Motor neuron (in vitro differentiated cells): Measurements from ENCODE around the gene CD34. TPM values are rescaled to one million over a fixed set of nuclear protein-coding genes. Genes with fewer than 3 reads are reported as not detected.

ENCODE experiments used
- ATAC-seq, 8 experiments: fragments of 200-7000 bp; cut with Tn5 transposase; replicated peaks in 6 of 8; 2 replicates each; pipeline ENCODE4 v1.8.0; 2021; ENCODE audit warnings: mild to moderate bottlenecking in 8 of 8, moderate library complexity in 8 of 8
- H3K27ac ChIP-seq, 2 donors: fragments of 250-450 bp; sonication (Bioruptor Pico); 2 replicates each; pipeline ENCODE4 v1.9.0; 2021; ENCODE audit warnings: antibody characterized with exemption in 2 of 2, mild to moderate bottlenecking in 2 of 2, moderate library complexity in 1 of 2
- H3K4me1 ChIP-seq, 2 donors: fragments of 250-450 bp; sonication (Bioruptor Pico); replicated peaks in 1 of 2; 2 replicates each; pipeline ENCODE4 v1.6.1; 2021; ENCODE audit warnings: antibody characterized with exemption in 2 of 2, mild to moderate bottlenecking in 2 of 2, moderate library complexity in 1 of 2
- H3K4me3 ChIP-seq, 5 donors: fragments of 250-450 bp; sonication (Bioruptor Pico); 2 replicates each; pipeline ENCODE4 v1.9.0; 2021; ENCODE audit warnings: antibody characterized with exemption in 5 of 5, mild to moderate bottlenecking in 5 of 5, moderate library complexity in 4 of 5
- WGBS, 10 experiments: fragments of 450-650 bp; shearing (Covaris generic); methylation state at CpG; one replicate each; pipeline ENCODE4 v1.0.0; 2022; 5-methylcytosine and 5-hydroxymethylcytosine counted together
- in situ Hi-C, 9 experiments: fragments of 400-800 bp; cut with MboI; loops; one replicate each; pipeline ENCODE4 v1.15.0; 2021; ENCODE audit warnings: low sequenced_read_pairs in 9 of 9, low pct_unique_long_range_greater_than_20kb in 2 of 9; ENCODE audit not compliant: unreplicated experiment in 9 of 9
- total RNA-seq, 8 experiments: library from RNA; unstranded; fragments of 300-600 nt; gene quantifications; 2 replicates each; pipeline versions ENCODE4 v1.2.3 to v1.2.4, GENCODE V29; 2022

Gene CD34
- total RNA-seq, 8 experiments from 2014 or later, result 0.04 to 1.00 (median 0.13) TPM

- peak in 2 of 8 experiments; percentile 2 to 14 for ATAC-seq
- in situ Hi-C loops, result no loop called here
- Histone ChIP-seq H3K27ac (no peak overlapping the region), H3K4me3 (no peak overlapping the region), H3K4me1 (peaks cover 20 to 21% of the 10 kb centered on the region in 2 donors)
- 15 to 92% (median 83%) methylated on average over 2 to 9 of the region's 9 CpGs; no CpG with 5 or more reads in 1 of the 10 experiments for WGBS, 10 experiments
Measured at GRCh38 chr1:207866471-207867135, 44.3 kb downstream of the CD34 start.

DNA sequence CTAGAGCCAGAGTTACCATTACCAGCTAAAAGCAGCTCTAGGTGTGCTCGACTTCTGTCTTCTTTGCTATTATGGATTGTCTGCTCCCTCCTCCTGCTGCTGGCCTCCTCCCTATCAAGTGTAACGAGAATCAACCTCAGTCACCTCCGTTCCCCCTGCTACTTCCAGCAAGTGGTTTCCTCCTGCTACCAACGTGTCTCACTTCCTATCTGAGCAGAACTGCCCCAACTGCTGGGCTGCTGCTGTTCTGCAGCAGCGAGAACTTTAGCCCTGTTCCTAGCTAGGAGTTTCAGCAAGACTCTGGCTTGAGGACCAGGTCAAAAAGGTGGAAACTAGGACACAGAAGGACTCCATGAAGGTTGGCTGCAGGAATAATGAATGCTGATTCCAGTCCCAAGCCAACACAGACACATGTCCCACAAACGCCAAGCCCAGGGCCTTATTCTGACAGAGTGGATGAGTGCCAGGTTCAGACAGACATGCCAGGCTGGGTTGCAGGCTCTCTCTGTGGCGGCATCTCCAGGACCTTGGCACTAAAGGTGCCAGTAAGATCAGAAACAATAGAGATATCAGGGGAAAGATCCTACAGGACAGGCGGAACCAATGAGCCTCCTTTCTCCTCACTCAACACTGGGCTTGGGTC is 46.9 kb downstream of the CD34 start:
- peaks cover 15% of the 10 kb centered on the region in 2 donors for H3K4me1 ChIP-seq
- no peak overlapping the region for H3K4me3 ChIP-seq
- H3K27ac ChIP-seq, result no peak overlapping the region
- in situ Hi-C loops, result no loop called here
- WGBS, 10 experiments, result 64 to 100% (median 82%) methylated on average over 1 to 7 of the region's 8 CpGs; no CpG with 5 or more reads in 1 of the 10 experiments
- ATAC-seq, result no peak

DNA sequence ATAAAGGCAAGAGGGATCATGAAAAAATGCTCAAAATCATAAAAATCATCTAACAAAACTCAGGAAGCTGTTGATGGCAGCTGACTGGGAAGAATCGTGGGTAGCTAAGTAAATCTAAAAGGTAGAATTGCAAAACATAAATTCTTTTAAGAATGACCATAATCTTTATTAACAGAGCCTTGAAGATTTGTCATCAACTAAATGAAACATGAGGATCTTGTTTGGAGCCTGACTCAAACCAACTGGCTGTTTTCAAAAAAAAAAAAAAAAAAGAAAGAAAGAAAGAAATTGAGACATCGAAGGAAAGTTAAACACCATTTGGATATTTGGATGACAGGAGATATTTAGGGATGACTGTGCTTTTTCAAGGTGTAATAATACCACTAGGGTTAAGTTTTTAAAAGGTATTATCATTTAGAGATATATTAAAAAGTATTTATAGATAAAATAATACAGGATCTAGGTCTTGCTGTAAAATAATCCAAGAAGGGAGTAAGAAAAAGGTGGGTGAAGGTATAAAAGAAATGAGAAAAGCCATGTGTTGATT is 48.6 kb downstream of the CD34 start:
- in situ Hi-C loops, result no loop called here
- Histone ChIP-seq H3K4me3 (no peak overlapping the region), H3K27ac (no peak overlapping the region), H3K4me1 (peaks cover 8% of the 10 kb centered on the region in 2 donors)
- no peak for ATAC-seq
- WGBS, 10 experiments, result 12 to 100% (median 85%) methylated on average over 2 of the region's 2 CpGs

GRCh38 chr1:207861442-207862177 is 49.3 kb downstream of the CD34 start:
- Histone ChIP-seq H3K4me1 (peaks cover under 1% of the 10 kb centered on the region in 2 donors), H3K4me3 (no peak overlapping the region), H3K27ac (no peak overlapping the region)
- in situ Hi-C loops, result no loop called here
- ATAC-seq, result no peak
- 74 to 100% (median 88%) methylated on average over 1 to 9 of the region's 9 CpGs; no CpG with 5 or more reads in 1 of the 10 experiments for WGBS, 10 experiments

GRCh38 chr1:207860531-207860930 is 50.4 kb downstream of the CD34 start:
- no peak overlapping the region for H3K27ac ChIP-seq
- ATAC-seq, result no peak
- no peak overlapping the region for H3K4me3 ChIP-seq
- 67 to 100% (median 94%) methylated on average over 2 to 5 of the region's 5 CpGs; no CpG with 5 or more reads in 2 of the 10 experiments for WGBS, 10 experiments
- no peaks in the 10 kb centered on the region for H3K4me1 ChIP-seq
- in situ Hi-C loops, result no loop called here

DNA sequence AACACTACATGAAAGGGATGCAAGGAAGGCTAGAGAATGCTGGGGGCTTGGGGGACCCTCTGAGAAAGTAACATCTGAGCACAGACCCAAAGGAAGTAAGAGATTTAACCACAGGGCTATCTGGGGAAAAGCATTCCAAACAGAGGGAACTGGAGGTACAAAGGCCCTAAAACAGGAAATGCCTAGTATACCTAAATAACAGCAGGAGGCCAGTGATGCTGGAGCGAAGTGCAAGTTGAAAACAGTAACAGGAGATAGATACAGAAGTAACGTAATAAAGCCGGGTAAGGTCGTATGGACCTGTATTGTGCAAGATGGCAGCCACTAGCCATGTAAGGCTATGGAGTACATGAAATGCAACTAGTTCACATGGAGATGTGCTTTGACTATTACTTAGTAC is 52.1 kb downstream of the CD34 start:
- H3K4me3 ChIP-seq, result no peak overlapping the region
- ATAC-seq, result no peak
- H3K4me1 ChIP-seq, result no peaks in the 10 kb centered on the region
- no peak overlapping the region for H3K27ac ChIP-seq
- in situ Hi-C loops, result no loop called here
- WGBS, 10 experiments, result 64 to 100% (median 87%) methylated on average over 3 to 4 of the region's 4 CpGs

DNA sequence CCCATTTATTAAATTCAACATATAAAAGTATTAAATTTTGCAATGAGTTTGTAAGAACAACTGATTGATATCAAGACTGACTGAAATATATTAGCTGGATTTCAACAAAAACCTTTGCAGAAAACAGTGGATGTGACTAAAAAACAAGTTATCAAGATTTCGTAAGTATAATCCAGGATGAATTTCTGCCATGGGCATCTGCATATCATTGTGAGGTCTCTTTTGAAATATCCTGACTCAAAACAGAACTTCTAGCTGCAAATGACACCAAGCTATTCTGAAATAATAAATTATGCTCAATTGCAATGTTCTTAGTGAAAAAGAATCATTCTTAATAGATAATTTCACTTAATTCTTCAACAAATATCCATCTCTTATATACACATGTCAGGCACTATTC is 52.6 kb downstream of the CD34 start:
- H3K4me3 ChIP-seq, result no peak overlapping the region
- no peak overlapping the region for H3K27ac ChIP-seq
- 67 to 100% (median 100%) methylated on average over 1 of the region's 1 CpG; no CpG with 5 or more reads in 1 of the 10 experiments for WGBS, 10 experiments
- H3K4me1 ChIP-seq, result no peaks in the 10 kb centered on the region
- in situ Hi-C loops, result no loop called here
- no peak for ATAC-seq

GRCh38 chr1:207857447-207857846 is 53.5 kb downstream of the CD34 start:
- Histone ChIP-seq H3K27ac (no peak overlapping the region), H3K4me1 (no peaks in the 10 kb centered on the region), H3K4me3 (no peak overlapping the region)
- in situ Hi-C loops, result no loop called here
- no peak for ATAC-seq
- WGBS, 10 experiments, result 80 to 100% (median 90%) methylated on average over 1 to 7 of the region's 7 CpGs; no CpG with 5 or more reads in 2 of the 10 experiments

GRCh38 chr1:207856276-207857023 is 54.5 kb downstream of the CD34 start:
- H3K4me3 ChIP-seq, result no peak overlapping the region
- ATAC-seq, result no peak
- H3K4me1 ChIP-seq, result no peaks in the 10 kb centered on the region
- in situ Hi-C loops, result no loop called here
- H3K27ac ChIP-seq, result no peak overlapping the region
- WGBS, 10 experiments, result 83 to 100% (median 100%) methylated on average over 1 of the region's 1 CpG; no CpG with 5 or more reads in 5 of the 10 experiments

DNA sequence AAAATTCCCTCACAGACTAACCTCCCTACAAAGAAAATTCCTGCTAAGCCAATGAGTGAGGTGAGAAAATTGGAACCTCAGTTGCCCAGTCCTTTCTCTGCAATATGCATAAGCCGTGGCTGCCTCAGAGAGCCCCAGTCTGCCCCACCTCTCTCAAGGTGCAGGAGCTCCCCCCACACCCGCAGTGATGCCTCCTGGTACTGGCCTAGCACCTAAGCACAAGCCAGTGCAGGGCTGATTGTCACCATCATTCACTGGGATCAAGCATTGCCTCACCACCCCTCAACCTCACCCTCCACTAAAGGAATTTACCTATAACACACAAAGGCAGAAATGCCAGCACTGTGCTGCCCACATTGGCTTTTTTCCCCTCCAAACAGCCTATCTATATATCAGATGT is 56.9 kb downstream of the CD34 start:
- Histone ChIP-seq H3K4me3 (no peak overlapping the region), H3K27ac (no peak overlapping the region), H3K4me1 (no peaks in the 10 kb centered on the region)
- in situ Hi-C loops, result no loop called here
- 75 to 100% (median 100%) methylated on average over 1 to 2 of the region's 2 CpGs; no CpG with 5 or more reads in 7 of the 10 experiments for WGBS, 10 experiments
- no peak for ATAC-seq

DNA sequence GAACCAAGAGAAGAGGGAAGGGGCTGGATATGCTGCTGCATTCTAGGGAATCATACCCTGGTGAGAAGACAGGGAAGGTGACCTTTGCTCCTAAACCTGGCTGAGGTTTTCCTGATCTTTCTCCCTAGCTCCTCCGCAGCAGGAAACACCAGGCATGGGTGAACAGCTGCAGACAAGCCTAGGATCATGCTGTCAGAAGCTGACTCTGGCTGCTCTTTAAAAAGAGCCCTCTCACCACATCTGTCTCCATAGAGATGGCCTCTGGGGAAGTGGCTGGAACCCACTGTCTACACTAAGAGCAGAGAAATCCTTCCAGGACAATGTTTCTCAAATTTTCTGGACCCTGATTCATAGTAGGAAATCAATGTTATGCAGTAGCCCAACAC is 57.6 kb downstream of the CD34 start:
- 40 to 100% (median 90%) methylated on average over 1 of the region's 1 CpG; no CpG with 5 or more reads in 5 of the 10 experiments for WGBS, 10 experiments
- no peak overlapping the region for H3K27ac ChIP-seq
- in situ Hi-C loops, result no loop called here
- H3K4me1 ChIP-seq, result no peaks in the 10 kb centered on the region
- H3K4me3 ChIP-seq, result no peak overlapping the region
- ATAC-seq, result no peak

- WGBS, 10 experiments, result 27 to 100% (median 78%) methylated on average over 1 to 9 of the region's 9 CpGs; no CpG with 5 or more reads in 3 of the 10 experiments
- no peaks in the 10 kb centered on the region for H3K4me1 ChIP-seq
- H3K4me3 ChIP-seq, result no peak overlapping the region
- in situ Hi-C loops, result no loop called here
- H3K27ac ChIP-seq, result no peak overlapping the region
- ATAC-seq, result no peak
Measured at GRCh38 chr1:207852576-207853371, 58.2 kb downstream of the CD34 start.
